Body of pancreas (tissue), 4 donors: ENCODE data around the gene LRRC32.

Experiments
- POLR2A ChIP-seq, 3 donors: fragments of 450-650 bp; IDR thresholded peaks; one replicate each; pipeline ENCODE4 v1.6.1; 2016; ENCODE audit warnings: antibody characterized with exemption in 3 of 3, mild to moderate bottlenecking in 2 of 3
- TF ChIP-seq, protein P1 (sequence below), 7 experiments: fragments of 450-650 bp in 4 of 7; fragments of 200-600 bp in 3 of 7; sonication (generic) in 3 of 7; IDR thresholded peaks; one replicate each; pipeline ENCODE4 v1.5.1; 2016 to 2019; ENCODE audit warnings: antibody characterized with exemption in 7 of 7

DNA sequence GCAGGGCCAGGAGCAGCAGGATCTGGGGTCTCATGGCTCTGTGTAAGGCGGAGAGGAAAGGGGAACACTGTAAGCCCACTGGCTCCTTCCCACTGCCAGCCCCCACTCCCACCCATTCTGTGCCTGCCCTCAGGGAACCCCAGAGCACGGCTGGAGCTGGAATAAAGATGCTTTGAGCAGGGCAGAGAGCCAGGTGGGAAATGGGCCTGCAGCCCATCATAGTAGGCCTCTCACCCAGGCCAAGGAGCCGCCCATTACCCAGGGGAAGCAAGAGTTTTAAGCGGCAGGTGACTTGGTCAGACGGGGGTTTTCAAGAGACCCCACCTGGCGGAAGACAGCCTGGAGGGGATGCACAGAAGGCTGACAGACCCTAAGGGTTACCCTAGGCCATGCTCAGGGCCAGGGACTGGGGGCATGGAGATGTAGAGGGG, 4.6 kb downstream of the LRRC32 start:
- TF ChIP-seq, protein P1, sequence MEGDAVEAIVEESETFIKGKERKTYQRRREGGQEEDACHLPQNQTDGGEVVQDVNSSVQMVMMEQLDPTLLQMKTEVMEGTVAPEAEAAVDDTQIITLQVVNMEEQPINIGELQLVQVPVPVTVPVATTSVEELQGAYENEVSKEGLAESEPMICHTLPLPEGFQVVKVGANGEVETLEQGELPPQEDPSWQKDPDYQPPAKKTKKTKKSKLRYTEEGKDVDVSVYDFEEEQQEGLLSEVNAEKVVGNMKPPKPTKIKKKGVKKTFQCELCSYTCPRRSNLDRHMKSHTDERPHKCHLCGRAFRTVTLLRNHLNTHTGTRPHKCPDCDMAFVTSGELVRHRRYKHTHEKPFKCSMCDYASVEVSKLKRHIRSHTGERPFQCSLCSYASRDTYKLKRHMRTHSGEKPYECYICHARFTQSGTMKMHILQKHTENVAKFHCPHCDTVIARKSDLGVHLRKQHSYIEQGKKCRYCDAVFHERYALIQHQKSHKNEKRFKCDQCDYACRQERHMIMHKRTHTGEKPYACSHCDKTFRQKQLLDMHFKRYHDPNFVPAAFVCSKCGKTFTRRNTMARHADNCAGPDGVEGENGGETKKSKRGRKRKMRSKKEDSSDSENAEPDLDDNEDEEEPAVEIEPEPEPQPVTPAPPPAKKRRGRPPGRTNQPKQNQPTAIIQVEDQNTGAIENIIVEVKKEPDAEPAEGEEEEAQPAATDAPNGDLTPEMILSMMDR (IDR thresholded peaks at IDR 0.05) = no peak
- no peak for TF ChIP-seq POLR2A (IDR thresholded peaks at IDR 0.05)
